Osteocyte (in vitro differentiated cells): Measurements from ENCODE around the gene LIN54. TPM values are rescaled to one million over a fixed set of nuclear protein-coding genes. Genes with fewer than 3 reads are reported as not detected.

Experiments used
- DNase-seq: peaks from one replicate; pipeline ENCODE4 v3.0.0; 2021; ENCODE audit warnings: mixed read lengths; ENCODE audit not compliant: unreplicated experiment; ENCODE audit errors: extremely low spot score
- H3K27ac Mint-ChIP-seq: one replicate; pipeline ENCODE4 v1.8.0; 2021; ENCODE audit warnings: mild to moderate bottlenecking, mixed read lengths; ENCODE audit not compliant: unreplicated experiment
- H3K27me3 Mint-ChIP-seq: one replicate; pipeline ENCODE4 v1.8.0; 2021; ENCODE audit warnings: mixed read lengths; ENCODE audit not compliant: unreplicated experiment
- H3K36me3 Mint-ChIP-seq: one replicate; pipeline ENCODE4 v1.8.0; 2021; ENCODE audit warnings: mixed read lengths; ENCODE audit not compliant: unreplicated experiment
- H3K4me1 Mint-ChIP-seq: one replicate; pipeline ENCODE4 v1.8.0; 2021; ENCODE audit warnings: mixed read lengths; ENCODE audit not compliant: unreplicated experiment
- H3K4me3 Mint-ChIP-seq: one replicate; pipeline ENCODE4 v1.8.0; 2021; ENCODE audit warnings: mild to moderate bottlenecking, moderate library complexity, mixed read lengths; ENCODE audit not compliant: unreplicated experiment
- H3K9me3 Mint-ChIP-seq: one replicate; pipeline ENCODE4 v1.8.0; 2021; ENCODE audit warnings: mixed read lengths; ENCODE audit not compliant: unreplicated experiment
- total RNA-seq: library from RNA; stranded (reverse); gene quantifications from 2 replicates; pipeline ENCODE4 v1.2.1, GENCODE V29; 2021
- TF ChIP-seq, protein P1 (sequence below): fragments of 200-600 bp; sonication (generic); IDR thresholded peaks from 2 replicates; pipeline ENCODE4 v1.5.0; 2021; ENCODE audit warnings: antibody characterized with exemption, mild to moderate bottlenecking, moderate library complexity

The LIN54 gene
- total RNA-seq, 1 donor from 2014 or later = 12.6 TPM

DNA sequence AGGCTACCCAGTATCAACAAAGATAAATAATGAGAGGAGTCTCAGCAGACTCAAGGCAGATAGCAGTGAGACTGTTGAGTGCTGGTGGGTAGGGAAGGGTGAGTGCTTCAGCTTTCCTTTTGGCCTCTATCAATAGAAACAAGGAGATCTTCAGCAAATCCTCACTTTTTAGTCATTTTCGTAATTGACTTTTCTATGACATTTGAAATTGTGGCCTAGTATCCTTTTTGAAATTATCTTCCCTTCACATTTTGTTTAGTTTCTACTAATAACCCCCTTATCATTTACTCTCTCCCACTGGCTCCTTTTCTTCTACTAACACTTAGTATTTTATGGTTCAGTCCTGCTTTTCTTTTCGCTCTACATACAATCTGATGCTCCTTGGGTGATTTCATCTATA lies 44.9 kb downstream of the LIN54 start:
- Mint-ChIP-seq H3K4me1 (no peaks in the 10 kb centered on the region), H3K27me3 (no peaks in the 10 kb centered on the region), H3K36me3 (peaks cover 36% of the 10 kb centered on the region), H3K4me3 (no peak overlapping the region), H3K9me3 (no peaks in the 10 kb centered on the region), H3K27ac (no peak overlapping the region)
- no peak for DNase-seq
- TF ChIP-seq, protein P1, sequence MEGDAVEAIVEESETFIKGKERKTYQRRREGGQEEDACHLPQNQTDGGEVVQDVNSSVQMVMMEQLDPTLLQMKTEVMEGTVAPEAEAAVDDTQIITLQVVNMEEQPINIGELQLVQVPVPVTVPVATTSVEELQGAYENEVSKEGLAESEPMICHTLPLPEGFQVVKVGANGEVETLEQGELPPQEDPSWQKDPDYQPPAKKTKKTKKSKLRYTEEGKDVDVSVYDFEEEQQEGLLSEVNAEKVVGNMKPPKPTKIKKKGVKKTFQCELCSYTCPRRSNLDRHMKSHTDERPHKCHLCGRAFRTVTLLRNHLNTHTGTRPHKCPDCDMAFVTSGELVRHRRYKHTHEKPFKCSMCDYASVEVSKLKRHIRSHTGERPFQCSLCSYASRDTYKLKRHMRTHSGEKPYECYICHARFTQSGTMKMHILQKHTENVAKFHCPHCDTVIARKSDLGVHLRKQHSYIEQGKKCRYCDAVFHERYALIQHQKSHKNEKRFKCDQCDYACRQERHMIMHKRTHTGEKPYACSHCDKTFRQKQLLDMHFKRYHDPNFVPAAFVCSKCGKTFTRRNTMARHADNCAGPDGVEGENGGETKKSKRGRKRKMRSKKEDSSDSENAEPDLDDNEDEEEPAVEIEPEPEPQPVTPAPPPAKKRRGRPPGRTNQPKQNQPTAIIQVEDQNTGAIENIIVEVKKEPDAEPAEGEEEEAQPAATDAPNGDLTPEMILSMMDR = no peak

DNA sequence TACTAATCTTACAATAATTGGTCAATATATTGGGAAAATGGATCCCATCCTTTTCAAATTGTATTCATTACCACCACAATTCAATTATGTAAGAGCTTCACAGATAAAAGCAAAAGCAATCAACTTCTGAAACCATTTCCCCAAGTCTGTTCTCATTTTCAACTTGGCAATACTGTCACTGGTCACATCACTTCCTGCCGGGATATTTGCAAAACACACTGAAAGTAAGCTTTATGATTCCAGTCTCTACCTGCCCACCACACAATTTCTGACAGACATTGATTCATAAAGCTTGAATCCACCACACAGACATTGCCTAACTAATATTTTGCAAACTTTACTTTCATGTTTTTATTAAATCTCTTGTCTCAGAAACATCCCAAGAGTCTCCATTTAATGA lies 53.6 kb downstream of the LIN54 start:
- no peaks in the 10 kb centered on the region for H3K9me3 Mint-ChIP-seq
- peaks cover 8% of the 10 kb centered on the region for H3K4me1 Mint-ChIP-seq
- no peak overlapping the region for H3K27ac Mint-ChIP-seq
- no peak overlapping the region for H3K4me3 Mint-ChIP-seq
- H3K36me3 Mint-ChIP-seq = peaks cover 8% of the 10 kb centered on the region
- TF ChIP-seq, protein P1 = no peak
- DNase-seq = no peak
- no peaks in the 10 kb centered on the region for H3K27me3 Mint-ChIP-seq

DNA sequence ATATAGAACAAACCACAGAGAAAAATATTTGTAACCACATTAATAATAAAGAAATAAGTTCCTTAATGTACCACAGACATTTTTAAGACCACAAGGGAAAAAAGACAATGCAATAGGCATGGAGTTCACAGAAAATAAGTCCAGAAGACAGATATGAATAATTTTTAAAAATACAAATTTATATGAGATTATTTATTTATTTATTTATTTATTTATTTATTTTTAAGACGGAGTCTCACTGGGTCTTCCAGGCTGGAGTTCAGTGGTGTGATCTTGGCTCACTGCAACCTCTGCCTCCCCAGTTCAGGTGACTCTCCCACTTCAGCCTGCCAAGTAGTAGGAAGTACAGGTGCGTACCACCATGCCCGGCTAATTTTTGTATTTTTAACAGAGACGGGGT lies 56.4 kb downstream of the LIN54 start:
- peak overlapping the region; percentile 0 for H3K27ac Mint-ChIP-seq
- TF ChIP-seq, protein P1 = no peak

DNA sequence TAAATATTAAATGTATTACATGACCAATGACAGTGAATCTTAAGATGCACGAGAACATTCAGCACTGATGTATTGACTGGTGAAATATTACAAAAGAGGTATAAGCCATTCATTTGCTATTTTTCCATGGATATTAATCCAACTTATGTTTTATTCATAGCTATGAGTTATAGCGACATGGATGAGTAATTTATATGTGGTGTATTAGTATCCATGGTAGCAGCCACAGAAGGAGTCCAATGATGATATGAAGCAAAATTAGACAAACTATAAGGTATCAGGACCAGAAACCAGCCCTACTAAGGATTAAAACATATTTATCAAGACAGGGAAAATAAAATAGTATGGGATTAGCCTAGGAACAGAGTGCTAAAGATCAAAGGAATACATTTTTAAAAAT lies 59.4 kb downstream of the LIN54 start:
- Mint-ChIP-seq H3K27ac (no peak overlapping the region), H3K36me3 (peaks cover 7% of the 10 kb centered on the region), H3K27me3 (no peaks in the 10 kb centered on the region), H3K4me3 (no peak overlapping the region), H3K9me3 (no peaks in the 10 kb centered on the region), H3K4me1 (peaks cover 13% of the 10 kb centered on the region)
- TF ChIP-seq, protein P1 = no peak
- no peak for DNase-seq

More for the DNA sequence above, 56.4 kb downstream of the LIN54 start:
- Mint-ChIP-seq H3K27me3 (no peaks in the 10 kb centered on the region), H3K4me1 (peaks cover 8% of the 10 kb centered on the region), H3K9me3 (no peaks in the 10 kb centered on the region), H3K36me3 (peaks cover 9% of the 10 kb centered on the region), H3K4me3 (no peak overlapping the region)
- DNase-seq = no peak

DNA sequence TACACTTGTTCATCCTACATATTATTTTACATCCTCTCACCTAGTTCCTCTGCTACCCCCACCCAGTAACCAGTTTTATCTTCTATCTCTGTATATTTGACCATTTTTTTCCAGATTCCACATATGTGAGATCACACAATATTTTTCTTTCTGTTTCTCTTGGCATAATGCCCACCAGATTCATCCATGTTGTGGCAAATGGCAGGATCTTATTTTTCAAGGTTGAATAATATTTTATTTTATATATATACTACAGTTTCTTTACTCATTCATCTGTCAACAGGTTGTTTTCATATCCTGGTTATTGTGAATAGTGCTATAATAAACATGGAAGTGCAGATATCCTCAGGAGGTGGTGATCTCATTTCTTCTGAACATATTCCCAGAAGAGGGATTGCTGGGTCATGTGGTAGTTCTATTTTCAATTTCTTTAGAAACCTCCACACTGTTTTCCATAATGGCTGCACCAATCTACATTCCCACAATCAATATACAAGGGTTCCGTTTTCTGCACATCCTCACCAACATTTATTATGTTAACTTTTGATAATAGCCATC lies 61.9 kb downstream of the LIN54 start:
- H3K4me1 Mint-ChIP-seq = peaks cover 5% of the 10 kb centered on the region
- TF ChIP-seq, protein P1 = no peak
- peaks cover 7% of the 10 kb centered on the region for H3K36me3 Mint-ChIP-seq
- H3K4me3 Mint-ChIP-seq = no peak overlapping the region
- no peaks in the 10 kb centered on the region for H3K9me3 Mint-ChIP-seq
- DNase-seq = no peak
- no peak overlapping the region for H3K27ac Mint-ChIP-seq
- H3K27me3 Mint-ChIP-seq = no peaks in the 10 kb centered on the region
